Suprapubic skin (tissue), 4 donors: ENCODE results near the gene UPF1.

Experiments
- EP300 ChIP-seq: sonication (generic); formaldehyde crosslinking; IDR thresholded peaks from one replicate; pipeline ENCODE4 v1.6.1; 2017; ENCODE audit warnings: antibody characterized with exemption
- POLR2A ChIP-seq, 2 donors: fragments of 450-650 bp; IDR thresholded peaks; one replicate each; pipeline ENCODE4 v1.6.1; 2017; ENCODE audit warnings: antibody characterized with exemption in 2 of 2, mild to moderate bottlenecking in 2 of 2, moderate library complexity in 2 of 2
- POLR2AphosphoS5 ChIP-seq, 3 donors: sonication (generic); formaldehyde crosslinking; IDR thresholded peaks; one replicate each; pipeline ENCODE4 v1.6.1; 2017; ENCODE audit warnings: antibody characterized with exemption in 3 of 3
- TF ChIP-seq, protein P1 (sequence below), 2 donors: fragments of 200-600 bp in 1 of 2; fragments of 450-650 bp in 1 of 2; sonication (generic) in 1 of 2; IDR thresholded peaks; one replicate each; pipeline ENCODE4 v1.5.1; 2016 to 2019; ENCODE audit warnings: antibody characterized with exemption in 2 of 2, mild to moderate bottlenecking in 1 of 2, moderate library complexity in 1 of 2

DNA sequence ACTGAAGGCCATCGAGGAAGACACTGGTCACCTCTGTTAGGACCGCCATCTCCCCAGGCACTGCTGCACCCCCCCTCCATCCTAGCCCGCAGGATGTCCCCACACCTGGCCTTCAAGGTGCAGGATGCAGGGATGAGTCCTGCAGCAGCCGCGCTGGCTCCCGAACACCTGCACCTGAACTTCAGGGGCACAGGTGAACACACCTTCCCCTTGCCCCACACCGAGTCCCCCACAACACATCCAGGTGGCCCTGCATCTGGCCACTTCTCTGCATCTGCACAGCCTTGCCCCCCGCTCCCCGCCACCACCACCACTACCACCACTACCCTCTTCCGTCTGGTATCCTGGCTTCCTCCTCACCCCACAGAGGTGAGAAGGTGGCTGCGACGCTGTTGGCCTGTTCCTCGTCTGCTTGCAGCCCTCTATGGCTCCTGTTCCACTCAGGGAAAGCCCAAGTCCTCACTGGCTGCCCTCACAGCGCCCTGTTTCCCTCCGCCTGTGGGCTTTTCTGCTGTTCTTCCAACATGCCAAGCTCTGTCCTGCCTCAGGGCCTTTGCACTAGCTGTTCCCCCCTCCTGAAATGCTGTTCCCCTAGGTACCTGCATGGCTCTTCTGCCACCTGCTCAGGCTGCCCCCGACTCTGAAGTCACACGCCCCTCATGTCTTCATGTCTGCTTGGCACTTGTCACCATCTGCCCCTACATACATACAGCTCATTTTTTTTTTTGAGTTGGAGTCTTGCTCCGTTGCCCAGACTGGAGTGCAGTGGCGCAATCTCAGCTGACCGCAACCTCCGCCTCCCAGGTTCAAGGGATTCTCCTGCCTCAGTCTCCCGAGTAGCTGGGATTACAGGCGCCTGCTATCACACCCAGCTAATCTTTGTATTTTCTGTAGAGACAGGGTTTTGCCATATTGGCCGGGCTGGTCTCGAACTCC lies 65.6 kb downstream of the UPF1 start:
- no peak for TF ChIP-seq EP300
- TF ChIP-seq, protein P1, sequence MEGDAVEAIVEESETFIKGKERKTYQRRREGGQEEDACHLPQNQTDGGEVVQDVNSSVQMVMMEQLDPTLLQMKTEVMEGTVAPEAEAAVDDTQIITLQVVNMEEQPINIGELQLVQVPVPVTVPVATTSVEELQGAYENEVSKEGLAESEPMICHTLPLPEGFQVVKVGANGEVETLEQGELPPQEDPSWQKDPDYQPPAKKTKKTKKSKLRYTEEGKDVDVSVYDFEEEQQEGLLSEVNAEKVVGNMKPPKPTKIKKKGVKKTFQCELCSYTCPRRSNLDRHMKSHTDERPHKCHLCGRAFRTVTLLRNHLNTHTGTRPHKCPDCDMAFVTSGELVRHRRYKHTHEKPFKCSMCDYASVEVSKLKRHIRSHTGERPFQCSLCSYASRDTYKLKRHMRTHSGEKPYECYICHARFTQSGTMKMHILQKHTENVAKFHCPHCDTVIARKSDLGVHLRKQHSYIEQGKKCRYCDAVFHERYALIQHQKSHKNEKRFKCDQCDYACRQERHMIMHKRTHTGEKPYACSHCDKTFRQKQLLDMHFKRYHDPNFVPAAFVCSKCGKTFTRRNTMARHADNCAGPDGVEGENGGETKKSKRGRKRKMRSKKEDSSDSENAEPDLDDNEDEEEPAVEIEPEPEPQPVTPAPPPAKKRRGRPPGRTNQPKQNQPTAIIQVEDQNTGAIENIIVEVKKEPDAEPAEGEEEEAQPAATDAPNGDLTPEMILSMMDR (IDR thresholded peaks at IDR 0.05), result no peak
- TF ChIP-seq POLR2A (IDR thresholded peaks at IDR 0.05), result no peak
- no peak for TF ChIP-seq POLR2AphosphoS5 (IDR thresholded peaks at IDR 0.05)
